ENCODE measurements around the gene GPR32. TPM values are rescaled to one million over a fixed set of nuclear protein-coding genes. Genes with fewer than 3 reads are reported as not detected.
"Not testable (repeated sequence)": the region's sequence is repeated elsewhere in the genome, so short reads cannot be mapped to it uniquely, and the experiment has no call there.

Gene GPR32
- total and polyA plus RNA-seq, 4 donors = not detected

DNA sequence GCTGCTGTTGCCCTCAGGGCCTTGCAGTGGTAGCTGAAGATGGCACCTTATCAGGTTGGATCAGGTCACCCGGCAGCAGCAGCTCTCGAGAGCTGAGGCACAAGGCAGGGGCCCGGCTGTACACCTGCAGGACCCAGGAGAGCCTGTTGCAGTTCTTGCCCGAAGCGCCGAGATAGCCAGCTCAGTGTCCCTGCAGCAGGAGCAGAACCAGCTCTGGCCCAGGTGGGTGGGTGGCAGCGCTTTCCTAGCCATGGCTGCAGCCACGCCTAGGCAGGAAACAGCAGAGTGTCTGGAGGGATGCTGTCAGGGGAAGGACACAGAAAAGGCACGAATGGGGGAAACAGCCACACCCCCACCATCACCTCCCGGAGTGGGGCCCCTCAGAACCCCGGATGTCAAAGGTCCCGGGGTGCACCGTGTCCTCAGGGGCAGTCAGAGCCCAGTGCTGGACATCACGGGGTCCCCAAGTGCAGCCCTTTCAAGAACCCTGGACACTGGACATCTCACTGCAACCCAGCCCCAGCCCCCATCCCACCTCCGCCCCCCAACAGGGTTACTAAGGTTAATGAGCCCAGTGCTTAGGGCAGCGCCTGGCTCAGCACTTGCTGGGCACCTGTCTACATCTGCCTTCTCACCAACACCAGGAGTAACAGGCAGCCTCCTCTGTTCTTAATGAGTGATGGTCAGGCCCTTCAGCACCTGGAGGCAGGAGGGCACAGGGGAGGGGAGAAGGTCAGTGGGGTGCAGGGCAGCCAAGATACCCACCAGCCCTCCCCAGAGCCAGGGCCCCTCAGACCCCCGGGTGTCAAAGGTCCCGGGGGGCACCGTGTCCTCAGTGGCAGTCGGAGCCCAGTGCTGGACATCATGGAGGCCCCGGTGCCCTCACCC, 28.6 kb downstream of the GPR32 start:
- no peaks in the 10 kb centered on the region for H3K9me3 ChIP-seq (ENCODE audit: control insufficient read depth, low read length)
- ATAC-seq (ENCODE audit: low FRiP score) (no peak), DNase-seq (no peak)
- no peaks in the 10 kb centered on the region for H3K36me3 ChIP-seq (ENCODE audit: control insufficient read depth in 1 of 2, insufficient read depth in 2 of 2, low read length in 1 of 2)
- intact Hi-C loops (cut with DNase I) = no loop called here
- no peak overlapping the region for H3K4me3 ChIP-seq (ENCODE audit: low read length in 2 of 2)
- no peak overlapping the region for H3K27ac ChIP-seq (ENCODE audit: low read depth in 1 of 2, low read length in 2 of 2)
- H3K4me1 ChIP-seq (ENCODE audit: control insufficient read depth in 1 of 2, insufficient read depth in 2 of 2, low read length in 2 of 2) = no peaks in the 10 kb centered on the region
- WGBS, 2 donors = 84 to 89% methylated on average over 21 of the region's 21 CpGs
- no peaks in the 10 kb centered on the region for H3K27me3 ChIP-seq (ENCODE audit: control insufficient read depth in 1 of 2, insufficient read depth in 2 of 2, low read length in 1 of 2)

DNA sequence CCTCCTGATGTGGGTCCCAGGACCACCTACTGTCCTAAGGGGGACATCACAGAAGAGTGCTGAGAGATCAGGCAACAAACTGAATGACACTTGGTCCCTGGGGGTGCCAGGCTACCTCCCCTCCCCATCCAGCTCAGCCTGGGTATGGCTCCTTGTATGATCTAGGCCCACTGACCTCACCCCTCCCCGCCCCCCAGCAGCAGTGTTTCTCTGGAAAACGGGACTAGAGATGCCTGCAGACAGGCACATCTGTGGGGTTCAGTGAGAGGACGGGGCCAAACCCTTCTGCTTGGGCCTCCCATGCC, 29.2 kb downstream of the GPR32 start:
- no peaks in the 10 kb centered on the region for H3K9me3 ChIP-seq (ENCODE audit: control insufficient read depth, low read length)
- intact Hi-C loops (cut with DNase I) = no loop called here
- DNase-seq (no peak), ATAC-seq (ENCODE audit: low FRiP score) (no peak)
- no peak overlapping the region for H3K27ac ChIP-seq (ENCODE audit: low read depth in 1 of 2, low read length in 2 of 2)
- no peaks in the 10 kb centered on the region for H3K4me1 ChIP-seq (ENCODE audit: control insufficient read depth in 1 of 2, insufficient read depth in 2 of 2, low read length in 2 of 2)
- WGBS, 2 donors = 82% methylated on average over 3 of the region's 3 CpGs
- no peaks in the 10 kb centered on the region for H3K27me3 ChIP-seq (ENCODE audit: control insufficient read depth in 1 of 2, insufficient read depth in 2 of 2, low read length in 1 of 2)
- H3K36me3 ChIP-seq (ENCODE audit: control insufficient read depth in 1 of 2, insufficient read depth in 2 of 2, low read length in 1 of 2) = no peaks in the 10 kb centered on the region
- no peak overlapping the region for H3K4me3 ChIP-seq (ENCODE audit: low read length in 2 of 2)

DNA sequence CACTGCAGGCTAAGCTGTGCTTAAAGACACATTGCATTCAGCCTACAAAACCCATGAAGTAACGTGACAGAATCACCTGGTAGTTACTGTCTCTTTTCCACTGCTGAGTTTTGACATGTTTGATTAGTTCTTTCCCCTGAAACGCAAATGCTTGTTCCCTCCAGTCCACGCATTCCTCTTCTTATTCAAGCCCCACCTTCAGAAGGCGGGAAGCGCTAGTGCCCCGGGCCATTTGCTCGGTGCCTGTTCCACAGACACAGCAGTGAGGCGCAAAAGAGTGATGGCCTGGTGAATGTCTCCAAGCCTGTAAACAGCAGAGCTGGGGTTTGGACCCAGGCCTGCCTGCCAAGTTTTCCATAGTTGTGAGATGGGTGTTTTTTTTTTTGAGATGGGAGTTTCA, 30.8 kb downstream of the GPR32 start:
- H3K36me3 ChIP-seq (ENCODE audit: control insufficient read depth in 1 of 2, insufficient read depth in 2 of 2, low read length in 1 of 2) = no peaks in the 10 kb centered on the region
- 87 to 88% methylated on average over 8 of the region's 8 CpGs for WGBS, 2 donors
- H3K27ac ChIP-seq (ENCODE audit: low read depth in 1 of 2, low read length in 2 of 2) = no peak overlapping the region
- ATAC-seq (ENCODE audit: low FRiP score) = no peak
- intact Hi-C loops (cut with DNase I) = loop anchor here in 1 of 2 donors (10.0 kb wide), 1 partner anchor 314 kb away; no protein-coding TSS in a partner anchor
- H3K4me1 ChIP-seq (ENCODE audit: control insufficient read depth in 1 of 2, insufficient read depth in 2 of 2, low read length in 2 of 2) = no peaks in the 10 kb centered on the region
- no peaks in the 10 kb centered on the region for H3K27me3 ChIP-seq (ENCODE audit: control insufficient read depth in 1 of 2, insufficient read depth in 2 of 2, low read length in 1 of 2)
- no peak for DNase-seq
- H3K4me3 ChIP-seq (ENCODE audit: low read length in 2 of 2) = no peak overlapping the region
- no peaks in the 10 kb centered on the region for H3K9me3 ChIP-seq (ENCODE audit: control insufficient read depth, low read length)

DNA sequence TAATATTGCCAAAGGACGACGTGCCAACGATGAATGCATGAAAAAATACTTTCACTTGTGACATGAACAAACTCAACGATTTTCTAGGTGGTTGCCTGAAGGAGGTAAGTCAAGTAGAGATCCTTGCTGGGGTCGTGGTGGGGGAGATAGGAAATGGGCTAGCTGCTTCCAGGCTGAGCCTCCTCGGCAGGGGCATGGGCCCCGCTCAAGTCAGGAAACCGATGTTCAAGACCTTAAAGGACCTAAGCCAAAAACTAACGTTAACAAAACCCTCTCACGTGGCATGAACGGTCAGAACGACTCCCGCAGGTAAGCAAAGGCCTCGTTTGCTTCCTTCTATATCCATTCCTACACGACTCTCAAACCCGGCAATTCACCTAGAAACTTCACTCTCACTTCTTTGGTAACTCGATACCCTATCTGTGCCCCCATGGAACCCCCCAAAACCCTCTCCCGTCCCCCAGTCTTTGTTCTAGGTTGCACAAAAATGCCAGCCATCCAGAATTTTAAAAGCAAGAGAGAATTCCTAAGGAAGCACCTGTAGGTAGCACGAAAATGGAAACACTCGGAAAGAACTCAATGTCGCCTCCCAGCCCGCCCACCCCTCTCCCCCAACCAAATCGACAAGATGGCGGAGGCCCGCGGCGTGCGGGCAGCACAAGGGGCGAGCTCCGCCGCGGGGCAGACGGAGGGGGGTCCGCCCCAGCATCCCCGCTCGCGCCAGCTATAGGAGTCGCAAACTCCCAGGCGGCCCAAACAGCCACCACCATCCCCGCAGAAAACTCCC, 33.6 kb downstream of the GPR32 start:
- H3K4me3 ChIP-seq (ENCODE audit: low read length in 2 of 2) = peak overlapping the region; percentile 69
- 0 to 1% methylated on average over 28 to 40 of the region's 40 CpGs for WGBS, 2 donors
- no peaks in the 10 kb centered on the region for H3K9me3 ChIP-seq (ENCODE audit: control insufficient read depth, low read length)
- DNase-seq = no peak
- H3K27me3 ChIP-seq (ENCODE audit: control insufficient read depth in 1 of 2, insufficient read depth in 2 of 2, low read length in 1 of 2) = no peaks in the 10 kb centered on the region
- no peak for ATAC-seq (ENCODE audit: low FRiP score)
- intact Hi-C loops (cut with DNase I) = loop anchor here in 1 of 2 donors (10.0 kb wide), 1 partner anchor 311 kb away; no protein-coding TSS in a partner anchor
- peak overlapping the region in 1 of 2 donors; percentile 11 for H3K27ac ChIP-seq (ENCODE audit: low read depth in 1 of 2, low read length in 2 of 2)
- H3K36me3 ChIP-seq (ENCODE audit: control insufficient read depth in 1 of 2, insufficient read depth in 2 of 2, low read length in 1 of 2) = no peaks in the 10 kb centered on the region
- H3K4me1 ChIP-seq (ENCODE audit: control insufficient read depth in 1 of 2, insufficient read depth in 2 of 2, low read length in 2 of 2) = no peaks in the 10 kb centered on the region

DNA sequence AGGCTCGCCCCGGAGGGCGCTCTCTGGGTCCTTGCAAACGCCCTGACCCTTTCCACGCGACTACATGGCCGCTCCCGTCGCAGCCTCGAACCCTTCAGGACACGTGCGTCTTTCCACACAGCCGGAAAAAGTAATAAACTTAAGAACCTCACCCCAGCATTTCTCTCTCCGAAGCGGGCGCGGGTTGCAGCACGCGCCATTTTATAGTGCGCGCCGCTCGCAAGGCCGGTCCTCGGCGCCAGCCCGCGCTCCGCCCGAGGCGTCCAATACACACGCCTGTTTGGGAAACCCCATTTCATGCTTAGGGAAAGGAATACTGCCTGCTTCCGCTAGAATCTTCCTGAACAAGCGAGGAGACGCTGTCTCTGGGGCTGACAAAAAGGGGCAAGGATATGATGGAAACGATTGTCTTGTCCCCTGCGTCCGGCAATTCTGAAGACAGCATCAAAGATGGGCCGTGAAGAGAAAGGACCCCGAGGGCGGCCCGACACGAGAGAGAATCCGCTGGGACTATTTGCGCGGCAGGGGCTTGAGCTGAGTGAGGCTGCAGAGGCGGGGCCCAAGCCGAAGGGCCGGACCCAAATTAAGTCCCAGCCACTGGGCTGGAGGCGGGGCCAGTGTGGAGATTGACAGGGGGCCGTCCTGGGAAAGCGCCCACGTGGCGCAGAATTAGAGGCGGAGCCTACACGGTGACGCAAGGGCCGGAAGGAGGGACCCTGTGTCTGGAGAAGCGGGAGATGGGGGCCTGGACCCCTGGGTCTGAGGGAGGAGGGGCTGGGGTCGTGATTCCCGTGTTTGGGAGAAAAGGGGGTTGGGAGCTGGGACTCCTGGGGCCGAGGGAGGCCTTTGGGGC, 34.4 kb downstream of the GPR32 start:
- peak; percentile 99 for ATAC-seq (ENCODE audit: low FRiP score)
- H3K4me1 ChIP-seq (ENCODE audit: control insufficient read depth in 1 of 2, insufficient read depth in 2 of 2, low read length in 2 of 2) = no peaks in the 10 kb centered on the region
- peak overlapping the region; percentile 69 for H3K4me3 ChIP-seq (ENCODE audit: low read length in 2 of 2)
- intact Hi-C loops (cut with DNase I) = loop anchor here in 1 of 2 donors (10.0 kb wide), 1 partner anchor 310 kb away; no protein-coding TSS in a partner anchor
- no peaks in the 10 kb centered on the region for H3K27me3 ChIP-seq (ENCODE audit: control insufficient read depth in 1 of 2, insufficient read depth in 2 of 2, low read length in 1 of 2)
- WGBS, 2 donors = 0% methylated on average over 62 of the region's 62 CpGs
- peak overlapping the region in 1 of 2 donors; percentile 93 for H3K27ac ChIP-seq (ENCODE audit: low read depth in 1 of 2, low read length in 2 of 2)
- H3K36me3 ChIP-seq (ENCODE audit: control insufficient read depth in 1 of 2, insufficient read depth in 2 of 2, low read length in 1 of 2) = no peaks in the 10 kb centered on the region
- DNase-seq = peak; percentile 99
- no peaks in the 10 kb centered on the region for H3K9me3 ChIP-seq (ENCODE audit: control insufficient read depth, low read length)

DNA sequence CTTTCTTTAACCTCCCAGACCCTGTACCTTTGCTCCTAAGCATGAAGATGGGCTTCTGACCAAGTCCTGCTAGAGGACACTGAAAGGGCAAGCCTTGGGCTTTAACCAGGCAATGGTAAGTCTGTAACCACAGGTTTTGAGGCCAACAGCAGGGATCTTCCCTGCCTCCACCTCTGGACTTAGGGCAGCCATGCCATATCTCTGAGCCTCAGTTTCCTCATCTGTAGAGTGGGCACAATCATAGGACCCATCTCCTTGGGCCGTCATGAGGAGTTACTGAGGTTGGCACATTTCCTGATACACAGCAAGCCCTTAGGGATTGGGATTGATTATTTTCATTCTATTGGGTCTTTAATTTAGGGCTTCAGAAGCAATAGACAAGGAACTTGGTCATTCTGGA, 38.6 kb downstream of the GPR32 start:
- H3K9me3 ChIP-seq (ENCODE audit: control insufficient read depth, low read length) = no peaks in the 10 kb centered on the region
- intact Hi-C loops (cut with DNase I) = loop anchor here in 1 of 2 donors (10.0 kb wide), 1 partner anchor 306 kb away; no protein-coding TSS in a partner anchor
- ATAC-seq (ENCODE audit: low FRiP score) (no peak), DNase-seq (no peak)
- H3K36me3 ChIP-seq (ENCODE audit: control insufficient read depth in 1 of 2, insufficient read depth in 2 of 2, low read length in 1 of 2) = no peaks in the 10 kb centered on the region
- H3K27ac ChIP-seq (ENCODE audit: low read depth in 1 of 2, low read length in 2 of 2) = no peak overlapping the region
- H3K4me1 ChIP-seq (ENCODE audit: control insufficient read depth in 1 of 2, insufficient read depth in 2 of 2, low read length in 2 of 2) = no peaks in the 10 kb centered on the region
- H3K4me3 ChIP-seq (ENCODE audit: low read length in 2 of 2) = no peak overlapping the region
- 53 to 54% methylated on average over 1 of the region's 1 CpG for WGBS, 2 donors
- H3K27me3 ChIP-seq (ENCODE audit: control insufficient read depth in 1 of 2, insufficient read depth in 2 of 2, low read length in 1 of 2) = no peaks in the 10 kb centered on the region

DNA sequence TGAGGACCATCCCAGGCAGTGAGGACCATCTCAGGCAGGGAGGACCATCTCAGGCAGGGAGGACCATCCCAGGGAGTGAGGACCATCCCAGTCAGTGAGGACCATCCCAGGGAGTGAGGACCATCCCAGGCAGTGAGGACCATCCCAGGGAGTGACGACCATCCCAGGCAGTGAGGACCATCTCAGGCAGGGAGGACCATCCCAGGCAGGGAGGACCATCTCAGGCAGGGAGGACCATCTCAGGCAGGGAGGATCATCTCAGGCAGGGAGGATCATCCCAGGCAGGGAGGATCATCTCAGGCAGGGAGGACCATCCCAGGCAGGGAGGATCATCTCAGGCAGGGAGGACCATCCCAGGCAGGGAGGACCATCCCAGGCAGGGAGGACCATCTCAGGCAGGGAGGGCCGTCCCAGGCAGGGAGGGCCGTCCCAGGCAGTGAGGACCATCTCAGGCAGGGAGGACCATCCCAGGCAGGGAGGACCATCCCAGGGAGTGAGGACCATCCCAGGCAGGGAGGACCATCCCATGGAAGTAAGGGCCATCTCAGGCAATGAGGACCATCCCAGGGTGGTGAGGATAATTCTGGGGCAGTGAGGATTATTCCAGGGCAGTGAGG, 41.5 kb downstream of the GPR32 start:
- H3K36me3 ChIP-seq (ENCODE audit: control insufficient read depth in 1 of 2, insufficient read depth in 2 of 2, low read length in 1 of 2); ATAC-seq (ENCODE audit: low FRiP score); DNase-seq; intact Hi-C loops (cut with DNase I); H3K4me1 ChIP-seq (ENCODE audit: control insufficient read depth in 1 of 2, insufficient read depth in 2 of 2, low read length in 2 of 2); H3K4me3 ChIP-seq (ENCODE audit: low read length in 2 of 2); H3K9me3 ChIP-seq (ENCODE audit: control insufficient read depth, low read length); H3K27me3 ChIP-seq (ENCODE audit: control insufficient read depth in 1 of 2, insufficient read depth in 2 of 2, low read length in 1 of 2); H3K27ac ChIP-seq (ENCODE audit: low read depth in 1 of 2, low read length in 2 of 2): not testable (repeated sequence)
- WGBS, 2 donors = 75 to 81% methylated on average over 3 of the region's 3 CpGs

DNA sequence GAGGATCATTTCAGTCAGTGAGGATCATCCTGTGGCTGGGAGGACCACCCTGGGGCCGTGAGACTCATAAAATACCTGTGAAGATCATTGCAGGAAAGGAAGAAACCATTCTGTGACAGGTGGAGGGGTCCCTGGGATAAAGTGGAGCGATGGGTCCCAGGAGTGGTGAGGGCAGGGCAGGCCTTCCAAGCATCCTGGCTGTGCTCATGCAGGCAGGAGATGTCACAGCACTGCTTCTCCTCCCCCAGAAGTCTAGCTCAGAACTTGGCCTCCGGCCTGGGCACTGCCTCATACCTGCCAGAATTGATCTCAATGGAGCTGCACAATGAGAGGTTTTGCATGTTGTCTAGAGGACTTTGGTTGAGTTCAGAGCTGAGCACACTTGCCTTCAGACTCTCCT, 42.2 kb downstream of the GPR32 start:
- Histone ChIP-seq H3K27me3 (ENCODE audit: control insufficient read depth in 1 of 2, insufficient read depth in 2 of 2, low read length in 1 of 2) (no peaks in the 10 kb centered on the region), H3K27ac (ENCODE audit: low read depth in 1 of 2, low read length in 2 of 2) (no peak overlapping the region), H3K36me3 (ENCODE audit: control insufficient read depth in 1 of 2, insufficient read depth in 2 of 2, low read length in 1 of 2) (no peaks in the 10 kb centered on the region), H3K9me3 (ENCODE audit: control insufficient read depth, low read length) (peaks cover 2% of the 10 kb centered on the region), H3K4me1 (ENCODE audit: control insufficient read depth in 1 of 2, insufficient read depth in 2 of 2, low read length in 2 of 2) (no peaks in the 10 kb centered on the region), H3K4me3 (ENCODE audit: low read length in 2 of 2) (no peak overlapping the region)
- intact Hi-C loops (cut with DNase I) = no loop called here
- DNase-seq = no peak
- WGBS, 2 donors = 59 to 85% methylated on average over 3 of the region's 3 CpGs
- no peak for ATAC-seq (ENCODE audit: low FRiP score)

Data from aorta (tissue), 5 donors.